IMR-90 (cell line): ENCODE measurements around the gene AXL. TPM values are rescaled to one million over a fixed set of nuclear protein-coding genes. Genes with fewer than 3 reads are reported as not detected.

Experiments used
- ATAC-seq: fragments of 200-7000 bp; cut with Tn5 transposase; 2 replicates; pipeline ENCODE4 v1.9.1; 2020; ENCODE audit warnings: low read depth, mild to moderate bottlenecking, moderate library complexity
- BruUV-seq: library from RNA; stranded (reverse); fragments of 400-500 nt; replicated peaks from 2 replicates; lab custom pipeline; 2021; lab: Mats Ljungman, UMichigan
- CTCF ChIA-PET: fragments of 300-600 bp; formaldehyde crosslinking; extraction: SDS; loops from one replicate; lab custom pipeline; 2021; ENCODE audit warnings: antibody characterized with exemption; lab: Yijun Ruan, JAX
- POLR2A ChIA-PET: fragments of 300-600 bp; sonication (Branson Sonifier 250); formaldehyde crosslinking; loops from one replicate; lab custom pipeline; 2022; ENCODE audit warnings: antibody characterized with exemption; ENCODE audit not compliant: unreplicated experiment; lab: Charles Lee
- DNase-seq: peaks from one replicate; pipeline ENCODE4 v3.0.0; 2013
- H2AFZ ChIP-seq: replicated peaks from 2 replicates; pipeline ENCODE3; 2013; ENCODE audit warnings: low read length, mild to moderate bottlenecking; ENCODE audit not compliant: poor library complexity
- H2AK5ac ChIP-seq: 2 replicates; pipeline ENCODE4 v1.6.1; 2013; ENCODE audit warnings: low read depth, low read length, inconsistent platforms
- H2AK9ac ChIP-seq: replicated peaks from 2 replicates; pipeline ENCODE3; 2013; ENCODE audit warnings: mild to moderate bottlenecking, low read depth, low read length, moderate library complexity; ENCODE audit not compliant: poor library complexity
- H2BK120ac ChIP-seq: 2 replicates; pipeline ENCODE4 v1.6.1; 2013; ENCODE audit warnings: low read depth, low read length, inconsistent platforms
- H2BK15ac ChIP-seq: 3 replicates; pipeline ENCODE4 v1.6.1; 2013; ENCODE audit warnings: low read depth, low read length, inconsistent platforms
- H2BK20ac ChIP-seq: 2 replicates; pipeline ENCODE4 v1.6.1; 2013; ENCODE audit warnings: low read depth, mild to moderate bottlenecking, inconsistent platforms, low read length, moderate library complexity
- H2BK5ac ChIP-seq: 2 replicates; pipeline ENCODE4 v1.6.1; 2013; ENCODE audit warnings: mild to moderate bottlenecking, low read depth, low read length, inconsistent platforms; ENCODE audit not compliant: poor library complexity, severe bottlenecking
- H3K14ac ChIP-seq: replicated peaks from 2 replicates; pipeline ENCODE4 v1.6.1; 2013; ENCODE audit warnings: low read depth, low read length, inconsistent platforms
- H3K18ac ChIP-seq: 2 replicates; pipeline ENCODE4 v1.6.1; 2013; ENCODE audit warnings: low read depth, low read length, control low read depth
- H3K23ac ChIP-seq: 2 replicates; pipeline ENCODE4 v1.6.1; 2013; ENCODE audit warnings: low read depth, low read length, inconsistent platforms
- H3K27ac ChIP-seq: 2 replicates; pipeline ENCODE4 v1.5.1; 2013; ENCODE audit warnings: mild to moderate bottlenecking, control low read depth, low read length; ENCODE audit not compliant: insufficient read depth
- H3K27me3 ChIP-seq: 2 replicates; pipeline ENCODE4 v1.6.1; 2013; ENCODE audit warnings: low read length; ENCODE audit not compliant: control insufficient read depth, insufficient read depth
- H3K36me3 ChIP-seq: 2 replicates; pipeline ENCODE4 v1.6.1; 2013; ENCODE audit warnings: low read length, mixed read lengths; ENCODE audit not compliant: control insufficient read depth, insufficient read depth
- H3K4ac ChIP-seq: 2 replicates; pipeline ENCODE4 v1.6.1; 2013; ENCODE audit warnings: low read depth, low read length, inconsistent platforms
- H3K4me1 ChIP-seq: 2 replicates; pipeline ENCODE4 v1.6.1; 2013; ENCODE audit warnings: low read length, mixed read lengths; ENCODE audit not compliant: control insufficient read depth, insufficient read depth
- H3K4me2 ChIP-seq: 2 replicates; pipeline ENCODE4 v1.6.1; 2013; ENCODE audit warnings: low read depth, mild to moderate bottlenecking, control low read depth, low read length, moderate library complexity
- H3K4me3 ChIP-seq: 2 replicates; pipeline ENCODE4 v1.5.1; 2013; ENCODE audit warnings: low read depth, mild to moderate bottlenecking, control low read depth, low read length, moderate library complexity; ENCODE audit not compliant: insufficient read depth
- H3K56ac ChIP-seq: 2 replicates; pipeline ENCODE4 v1.6.1; 2013; ENCODE audit warnings: low read length, inconsistent platforms; ENCODE audit not compliant: insufficient read depth; ENCODE audit errors: extremely low read depth
- H3K79me1 ChIP-seq, 2 experiments: 2 replicates each; pipeline ENCODE4 v1.6.1; 2013; ENCODE audit warnings: low read length in 2 of 2, inconsistent platforms in 1 of 2, low read depth in 1 of 2
- H3K9ac ChIP-seq: 2 replicates; pipeline ENCODE4 v1.6.1; 2013; ENCODE audit warnings: low read depth, low read length, control low read depth
- H3K9me1 ChIP-seq: 2 replicates; pipeline ENCODE4 v1.6.1; 2013; ENCODE audit warnings: low read length, inconsistent platforms; ENCODE audit not compliant: insufficient read depth
- H3K9me3 ChIP-seq: 2 replicates; pipeline ENCODE4 v1.6.1; 2013; ENCODE audit warnings: low read length; ENCODE audit not compliant: control insufficient read depth, insufficient read depth
- H4K20me1 ChIP-seq: 2 replicates; pipeline ENCODE4 v1.6.1; 2013; ENCODE audit warnings: low read length, inconsistent platforms; ENCODE audit not compliant: insufficient read depth
- H4K5ac ChIP-seq: 2 replicates; pipeline ENCODE4 v1.6.1; 2013; ENCODE audit warnings: mild to moderate bottlenecking, low read depth, low read length, control low read depth
- H4K8ac ChIP-seq, 2 experiments: 2 replicates each; pipeline ENCODE4 v1.6.1; 2013; ENCODE audit warnings: low read depth in 2 of 2, low read length in 2 of 2, control low read depth in 1 of 2, inconsistent platforms in 1 of 2
- H4K91ac ChIP-seq: 2 replicates; pipeline ENCODE4 v1.6.1; 2013; ENCODE audit warnings: low read depth, low read length, inconsistent platforms; ENCODE audit not compliant: insufficient read depth
- BHLHE40 ChIP-seq: fragments of 150-350 bp; IDR thresholded peaks from 2 replicates; pipeline ENCODE4 v1.6.1; 2016; ENCODE audit warnings: mild to moderate bottlenecking, low read depth, low read length
- CEBPB ChIP-seq: IDR thresholded peaks from 2 replicates; pipeline ENCODE4 v1.6.1; 2012; ENCODE audit warnings: low read depth, low read length, improper control_type of control experiment
- CTCF ChIP-seq: conservative IDR thresholded peaks from 2 replicates; pipeline ENCODE4 v1.5.1; 2012; ENCODE audit warnings: mild to moderate bottlenecking, low read depth, low read length, improper control_type of control experiment
- ELK1 ChIP-seq: fragments of 150-350 bp; IDR thresholded peaks from 2 replicates; pipeline ENCODE4 v1.6.1; 2016; ENCODE audit warnings: low read depth, mild to moderate bottlenecking, low read length, moderate library complexity, borderline replicate concordance
- FOS ChIP-seq: fragments of 150-350 bp; IDR thresholded peaks from 2 replicates; pipeline ENCODE4 v1.6.1; 2016; ENCODE audit warnings: low read depth, low read length
- MAFK ChIP-seq: IDR thresholded peaks from 2 replicates; pipeline ENCODE4 v1.6.1; 2012; ENCODE audit warnings: low read depth, low read length, improper control_type of control experiment
- MAZ ChIP-seq: IDR thresholded peaks from 2 replicates; pipeline ENCODE4 v1.6.1; 2012; ENCODE audit warnings: low read depth, mild to moderate bottlenecking, low read length, improper control_type of control experiment, moderate library complexity, borderline replicate concordance
- MXI1 ChIP-seq: IDR thresholded peaks from 2 replicates; pipeline ENCODE4 v1.6.1; 2012; ENCODE audit warnings: low read depth, mild to moderate bottlenecking, low read length, moderate library complexity, borderline replicate concordance
- NFE2L2 ChIP-seq: fragments of 150-350 bp; IDR thresholded peaks from 2 replicates; pipeline ENCODE4 v1.6.1; 2016; ENCODE audit warnings: low read depth, mild to moderate bottlenecking, low read length
- POLR2A ChIP-seq: IDR thresholded peaks from 2 replicates; pipeline ENCODE4 v1.6.1; 2012; ENCODE audit warnings: mild to moderate bottlenecking, low read depth, low read length
- RAD21 ChIP-seq: IDR thresholded peaks from 2 replicates; pipeline ENCODE4 v1.6.1; 2012; ENCODE audit warnings: low read length, improper control_type of control experiment
- RCOR1 ChIP-seq: IDR thresholded peaks from 2 replicates; pipeline ENCODE4 v1.6.1; 2012; ENCODE audit warnings: mild to moderate bottlenecking, low read length, improper control_type of control experiment; ENCODE audit not compliant: insufficient replicate concordance
- SMC3 ChIP-seq: fragments of 150-350 bp; IDR thresholded peaks from 2 replicates; pipeline ENCODE4 v1.6.1; 2016; ENCODE audit warnings: low read depth, mild to moderate bottlenecking, antibody characterized with exemption, low read length, moderate library complexity
- WGBS, 2 experiments: methylation state at CpG; one replicate each; pipeline versions ENCODE4 v1.1.5 to v1.1.7; 2013; ENCODE audit warnings: missing lambda C conversion rate in 2 of 2; ENCODE audit not compliant: insufficient read length in 1 of 2; ENCODE audit errors: extremely low coverage in 2 of 2; 5-methylcytosine and 5-hydroxymethylcytosine counted together
- dilution Hi-C: fragments of 300-500 bp; cut with HindIII; formaldehyde crosslinking; loops from one replicate; pipeline ENCODE4 v1.14.3; 2018; ENCODE audit warnings: low sequenced_read_pairs; ENCODE audit not compliant: unreplicated experiment
- in situ Hi-C: fragments of 300-500 bp; cut with MboI; formaldehyde crosslinking; loops from 3 replicates; pipeline ENCODE4 v1.14.3; 2019; ENCODE audit warnings: low sequenced_read_pairs, inconsistent platforms, mixed read lengths
- intact Hi-C: fragments of 100-400 bp; cut with micrococcal nuclease; formaldehyde crosslinking; loops from 2 replicates; pipeline ENCODE4 v1.10.0; 2022
- polyA plus RNA-seq, 3 experiments: library from polyadenylated mRNA; depleted of rRNA; stranded (reverse); fragments of >200 nt; gene quantifications; 2 replicates each; pipeline ENCODE4 v1.2.3, GENCODE V29; 2012; ENCODE audit warnings: low replicate concordance in 1 of 3
- total RNA-seq: library from RNA; depleted of rRNA; stranded (reverse); fragments of >200 nt; gene quantifications from 2 replicates; pipeline ENCODE4 v1.2.3, GENCODE V29; 2012

AXL gene
- total and polyA plus RNA-seq, 2 of the 4 experiments (the other 2 are of a cell fraction) = 212 to 466 TPM

- Histone ChIP-seq H4K8ac (peak overlapping the region; percentile 72 to 84), H4K91ac (peak overlapping the region; percentile 99), H2AFZ (no peak overlapping the region), H3K14ac (peak overlapping the region; percentile 100), H2BK15ac (peak overlapping the region; percentile 51; the same call in 2 of the 3 replicates), H3K9me3 (no peaks in the 10 kb centered on the region), H3K27ac (peak overlapping the region; percentile 99), H2AK9ac (peak overlapping the region; percentile 60), H3K23ac (peak overlapping the region; percentile 95), H4K5ac (0 out of 2 replicates have a peak overlapping the region, but pooled peaks have one; percentile 11), H3K4me1 (peaks cover 42% of the 10 kb centered on the region), H2AK5ac (peak overlapping the region; percentile 96), H3K18ac (no peak overlapping the region), H3K56ac (peak overlapping the region; percentile 75), H2BK120ac (peak overlapping the region; percentile 89), H3K9ac (peak overlapping the region; percentile 99; the same call in 1 of the 2 replicates), H2BK20ac (peak overlapping the region; percentile 54), H3K79me1 (peaks cover 17 to 64% of the 10 kb centered on the region in 2 experiments), H3K4me3 (no peak overlapping the region), H3K4ac (peak overlapping the region; percentile 99), H3K36me3 (peaks cover 46% of the 10 kb centered on the region), H3K4me2 (peak overlapping the region; percentile 4), H2BK5ac (peak overlapping the region; percentile 99), H3K27me3 (no peaks in the 10 kb centered on the region), H4K20me1 (peaks cover 36% of the 10 kb centered on the region), H3K9me1 (peaks cover 24% of the 10 kb centered on the region)
- intact Hi-C loops (no loop called here), dilution Hi-C loops (no loop called here), in situ Hi-C loops (no loop called here)
- TF ChIP-seq BHLHE40 (no peak), CEBPB (no peak), MXI1 (no peak), MAFK (no peak), MAZ (no peak), SMC3 (no peak), RCOR1 (no peak), ELK1 (no peak), POLR2A (no peak), NFE2L2 (no peak), RAD21 (no peak), FOS (no peak), CTCF (no peak)
- no peak for DNase-seq
- BruUV-seq = no TSS peak
- CTCF ChIA-PET = interaction anchor here (0.7 to 2.5 kb wide), 2 partner anchors 16 to 41 kb away, joined by 3 to 10 read pairs; no protein-coding TSS in a partner anchor
- ATAC-seq = no peak
- 93% methylated on average over 3 of the region's 10 CpGs; no CpG with 5 or more reads in 1 of the 2 experiments for WGBS, 2 experiments
- POLR2A ChIA-PET = interaction anchor here (0.8 kb wide), 1 partner anchor 175 kb away, joined by 6 read pairs; the partner anchor contains the start of gene EXOSC5
Measured at GRCh38 chr19:41222240-41222639, 3.2 kb downstream of the AXL start.
